Natural killer cell (primary cell): Measurements from ENCODE around the gene MAPKAP1. TPM values are rescaled to one million over a fixed set of nuclear protein-coding genes. Genes with fewer than 3 reads are reported as not detected.

Source experiments
- ATAC-seq, 3 donors: fragments of 150-1000 bp in 2 of 3; fragments of 200-7000 bp in 1 of 3; cut with Tn5 transposase; 1 replicate in 1 of 3; 2 replicates in 2 of 3; pipeline ENCODE4 v1.10.0; 2021; ENCODE audit warnings: mild to moderate bottlenecking in 2 of 3, moderate library complexity in 2 of 3
- DNase-seq, 2 donors: peaks; one replicate each; pipeline versions ENCODE4 v3.0.0 to v3.0.0-alpha.2; 2013 to 2021; ENCODE audit warnings: mixed read lengths in 1 of 2
- H3K27ac ChIP-seq: one replicate; pipeline ENCODE4 v1.5.1; 2013; ENCODE audit warnings: mild to moderate bottlenecking, low read length
- H3K27me3 ChIP-seq: one replicate; pipeline ENCODE4 v1.6.1; 2013; ENCODE audit warnings: low read length; ENCODE audit not compliant: control insufficient read depth, insufficient read depth
- H3K36me3 ChIP-seq: one replicate; pipeline ENCODE4 v1.6.1; 2013; ENCODE audit warnings: low read length; ENCODE audit not compliant: control insufficient read depth, insufficient read depth
- H3K4me1 ChIP-seq: one replicate; pipeline ENCODE4 v1.6.1; 2013; ENCODE audit warnings: low read length; ENCODE audit not compliant: control insufficient read depth, insufficient read depth
- H3K4me3 ChIP-seq: one replicate; pipeline ENCODE4 v1.5.1; 2013; ENCODE audit warnings: low read length
- H3K9me3 ChIP-seq: one replicate; pipeline ENCODE4 v1.6.1; 2013; ENCODE audit warnings: low read length; ENCODE audit not compliant: control insufficient read depth, insufficient read depth
- H3K27ac Mint-ChIP-seq, 2 donors: one replicate each; pipeline ENCODE4 v1.8.0; 2022; ENCODE audit warnings: mild to moderate bottlenecking in 2 of 2, mixed read lengths in 2 of 2, moderate library complexity in 1 of 2
- H3K27me3 Mint-ChIP-seq, 2 donors: one replicate each; pipeline ENCODE4 v1.8.0; 2022; ENCODE audit warnings: low read depth in 2 of 2, mixed read lengths in 2 of 2
- H3K36me3 Mint-ChIP-seq: one replicate; pipeline ENCODE4 v1.8.0; 2022; ENCODE audit warnings: mixed read lengths
- H3K4me1 Mint-ChIP-seq, 2 donors: one replicate each; pipeline ENCODE4 v1.8.0; 2022; ENCODE audit warnings: mixed read lengths in 2 of 2
- H3K4me3 Mint-ChIP-seq: one replicate; pipeline ENCODE4 v1.8.0; 2022; ENCODE audit warnings: mild to moderate bottlenecking, moderate library complexity, mixed read lengths
- H3K9me3 Mint-ChIP-seq, 2 donors: one replicate each; pipeline ENCODE4 v1.8.0; 2022; ENCODE audit warnings: mixed read lengths in 2 of 2
- WGBS: methylation state at CpG from one replicate; pipeline ENCODE4 v1.1.7; 2013; ENCODE audit warnings: missing lambda C conversion rate; ENCODE audit not compliant: insufficient coverage; 5-methylcytosine and 5-hydroxymethylcytosine counted together
- intact Hi-C: fragments of 100-400 bp; cut with micrococcal nuclease; formaldehyde crosslinking; loops from one replicate; pipeline ENCODE4 v1.14.2; 2022
- total RNA-seq, 4 donors: library from RNA; stranded (reverse); fragments of 120-200 nt in 1 of 4; gene quantifications; one replicate each; pipeline versions ENCODE4 v1.2.3 to v1.2.4, GENCODE V29; 2013 to 2022
- TF ChIP-seq, protein P1 (sequence below): fragments of 200-600 bp; IDR thresholded peaks from one replicate; pipeline ENCODE4 v1.8.0; 2022; ENCODE audit warnings: antibody characterized with exemption

The MAPKAP1 gene
- total RNA-seq, 3 donors from 2014 or later (not counting 1 experiment from before 2014, with no cell fraction given): 51.1 to 73.0 (median 58.8) TPM

DNA sequence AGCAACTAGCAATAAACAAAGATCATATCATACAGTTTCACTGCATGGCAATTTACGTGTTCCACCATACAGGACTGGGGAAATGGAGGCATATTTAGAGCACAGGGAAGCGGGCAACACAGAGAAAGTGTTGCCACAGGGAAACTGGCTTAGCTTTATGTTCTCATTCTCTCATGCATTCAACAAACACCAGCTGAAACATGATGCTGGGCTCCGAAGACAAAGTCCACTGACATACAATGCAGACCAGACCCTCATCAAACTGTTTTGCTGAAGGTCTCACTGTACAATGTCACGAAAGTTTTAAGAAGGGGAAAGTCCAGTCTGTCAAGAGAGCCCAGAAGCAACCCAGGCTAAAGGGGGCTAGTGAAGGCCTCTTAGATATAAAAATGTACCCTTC is 115.1 kb downstream of the MAPKAP1 start:
- no peak overlapping the region for H3K4me3 ChIP-seq
- TF ChIP-seq, protein P1, sequence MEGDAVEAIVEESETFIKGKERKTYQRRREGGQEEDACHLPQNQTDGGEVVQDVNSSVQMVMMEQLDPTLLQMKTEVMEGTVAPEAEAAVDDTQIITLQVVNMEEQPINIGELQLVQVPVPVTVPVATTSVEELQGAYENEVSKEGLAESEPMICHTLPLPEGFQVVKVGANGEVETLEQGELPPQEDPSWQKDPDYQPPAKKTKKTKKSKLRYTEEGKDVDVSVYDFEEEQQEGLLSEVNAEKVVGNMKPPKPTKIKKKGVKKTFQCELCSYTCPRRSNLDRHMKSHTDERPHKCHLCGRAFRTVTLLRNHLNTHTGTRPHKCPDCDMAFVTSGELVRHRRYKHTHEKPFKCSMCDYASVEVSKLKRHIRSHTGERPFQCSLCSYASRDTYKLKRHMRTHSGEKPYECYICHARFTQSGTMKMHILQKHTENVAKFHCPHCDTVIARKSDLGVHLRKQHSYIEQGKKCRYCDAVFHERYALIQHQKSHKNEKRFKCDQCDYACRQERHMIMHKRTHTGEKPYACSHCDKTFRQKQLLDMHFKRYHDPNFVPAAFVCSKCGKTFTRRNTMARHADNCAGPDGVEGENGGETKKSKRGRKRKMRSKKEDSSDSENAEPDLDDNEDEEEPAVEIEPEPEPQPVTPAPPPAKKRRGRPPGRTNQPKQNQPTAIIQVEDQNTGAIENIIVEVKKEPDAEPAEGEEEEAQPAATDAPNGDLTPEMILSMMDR: no peak
- no peak for ATAC-seq
- H3K27ac ChIP-seq: no peak overlapping the region
- H3K27me3 ChIP-seq: no peaks in the 10 kb centered on the region
- no peaks in the 10 kb centered on the region for H3K36me3 ChIP-seq
- Mint-ChIP-seq H3K27ac (no peak overlapping the region), H3K27me3 (no peaks in the 10 kb centered on the region), H3K36me3 (no peaks in the 10 kb centered on the region), H3K9me3 (no peaks in the 10 kb centered on the region), H3K4me3 (no peak overlapping the region), H3K4me1 (peaks cover 35 to 58% of the 10 kb centered on the region in 2 donors)
- DNase-seq: no peak
- H3K4me1 ChIP-seq: no peaks in the 10 kb centered on the region
- intact Hi-C loops: no loop called here
- H3K9me3 ChIP-seq: no peaks in the 10 kb centered on the region
- WGBS: 98% methylated on average over 4 of the region's 4 CpGs

DNA sequence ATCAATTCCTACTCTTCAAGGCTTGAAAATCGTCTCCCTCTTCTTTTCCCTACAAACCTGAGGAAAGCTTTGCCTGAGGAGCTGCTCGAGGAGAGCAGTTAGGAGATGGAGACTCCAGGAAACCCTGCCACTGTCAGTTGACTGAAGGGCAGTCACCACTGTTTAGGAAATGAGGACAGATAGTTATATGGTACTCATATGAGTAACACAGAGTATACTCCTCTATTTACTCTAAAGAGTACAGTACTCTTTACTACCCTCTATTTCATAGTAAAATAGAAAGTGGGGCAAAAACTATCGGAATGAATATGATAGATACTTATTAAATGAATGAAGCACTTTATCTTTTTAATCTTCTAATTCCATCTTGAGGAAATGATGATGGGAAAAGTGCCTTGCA is 115.8 kb downstream of the MAPKAP1 start:
- TF ChIP-seq, protein P1: no peak
- Mint-ChIP-seq H3K27me3 (no peaks in the 10 kb centered on the region), H3K36me3 (no peaks in the 10 kb centered on the region), H3K4me3 (no peak overlapping the region), H3K4me1 (peaks cover 38 to 61% of the 10 kb centered on the region in 2 donors), H3K27ac (no peak overlapping the region), H3K9me3 (no peaks in the 10 kb centered on the region)
- WGBS: 100% methylated on average over 1 of the region's 3 CpGs
- DNase-seq (no peak), ATAC-seq (no peak)
- Histone ChIP-seq H3K27me3 (no peaks in the 10 kb centered on the region), H3K36me3 (no peaks in the 10 kb centered on the region), H3K9me3 (no peaks in the 10 kb centered on the region), H3K27ac (no peak overlapping the region), H3K4me3 (no peak overlapping the region), H3K4me1 (no peaks in the 10 kb centered on the region)
- intact Hi-C loops: no loop called here

DNA sequence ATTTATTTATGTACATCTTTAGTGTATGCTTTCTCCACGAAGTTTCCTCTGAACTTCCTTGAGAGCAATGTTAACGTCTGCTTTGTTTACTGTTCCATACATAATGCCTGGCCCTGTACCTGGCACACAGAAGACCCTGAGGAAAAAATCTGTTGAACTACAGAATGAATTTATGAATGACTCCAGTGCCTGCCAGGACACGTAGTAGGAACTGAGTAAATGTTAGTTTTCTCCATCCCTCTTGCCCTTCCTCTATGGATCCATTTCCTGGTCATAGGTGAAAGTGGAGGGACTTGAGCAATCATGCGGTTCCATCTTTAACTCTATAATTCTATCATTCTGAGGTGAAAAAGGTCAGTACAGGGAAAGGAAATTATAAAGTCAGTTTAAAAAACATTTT is 117.7 kb downstream of the MAPKAP1 start:
- no peak for DNase-seq
- TF ChIP-seq, protein P1: no peak
- Mint-ChIP-seq H3K36me3 (no peaks in the 10 kb centered on the region), H3K9me3 (no peaks in the 10 kb centered on the region), H3K27ac (no peak overlapping the region), H3K4me1 (peaks cover 28 to 52% of the 10 kb centered on the region in 2 donors), H3K27me3 (no peaks in the 10 kb centered on the region), H3K4me3 (no peak overlapping the region)
- H3K4me1 ChIP-seq: no peaks in the 10 kb centered on the region
- H3K27me3 ChIP-seq: no peaks in the 10 kb centered on the region
- no peaks in the 10 kb centered on the region for H3K9me3 ChIP-seq
- 91% methylated on average over 3 of the region's 4 CpGs for WGBS
- no peak for ATAC-seq
- no peak overlapping the region for H3K27ac ChIP-seq
- peaks cover 4% of the 10 kb centered on the region for H3K36me3 ChIP-seq
- no peak overlapping the region for H3K4me3 ChIP-seq
- intact Hi-C loops: no loop called here

DNA sequence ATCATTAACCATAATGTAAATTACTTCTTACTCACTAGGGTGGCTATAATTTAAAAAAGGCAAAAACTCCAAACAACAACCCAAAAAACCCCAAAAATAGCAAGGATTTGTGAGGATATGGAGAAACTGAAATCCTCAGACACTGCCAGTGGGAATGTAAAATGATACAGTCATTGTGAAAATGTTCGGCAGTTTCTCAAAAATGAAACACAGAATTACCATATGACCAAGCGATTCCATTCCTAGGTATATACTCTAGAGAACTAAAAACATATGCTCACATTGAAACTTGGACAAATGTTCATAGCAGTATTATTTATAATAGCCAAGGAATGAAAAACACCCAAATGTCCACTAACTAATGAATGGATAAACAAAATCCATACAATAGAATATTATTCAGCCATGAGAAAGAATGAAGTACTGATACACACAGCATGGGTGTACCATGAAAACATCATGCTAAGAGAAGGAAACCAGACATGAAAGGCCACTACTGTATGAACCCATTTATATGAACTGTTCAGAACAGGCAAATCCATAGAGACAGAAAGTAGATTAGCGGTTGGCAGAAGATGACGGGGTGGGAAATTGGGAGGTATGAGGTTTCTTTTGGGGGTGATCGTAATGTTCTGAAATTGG is 119.1 kb downstream of the MAPKAP1 start:
- ATAC-seq: no peak
- 100% methylated on average over 2 of the region's 5 CpGs for WGBS
- Mint-ChIP-seq H3K27me3 (no peaks in the 10 kb centered on the region), H3K9me3 (no peaks in the 10 kb centered on the region), H3K36me3 (no peaks in the 10 kb centered on the region), H3K4me1 (peaks cover 28 to 44% of the 10 kb centered on the region in 2 donors), H3K4me3 (no peak overlapping the region), H3K27ac (no peak overlapping the region)
- DNase-seq: no peak
- intact Hi-C loops: no loop called here
- TF ChIP-seq, protein P1: no peak
- Histone ChIP-seq H3K36me3 (peaks cover 8% of the 10 kb centered on the region), H3K27ac (no peak overlapping the region), H3K9me3 (no peaks in the 10 kb centered on the region), H3K4me1 (no peaks in the 10 kb centered on the region), H3K4me3 (no peak overlapping the region), H3K27me3 (no peaks in the 10 kb centered on the region)
